IPS-18c (cell line): ENCODE data around the gene CYFIP2.

Experiments used
- H3K4me3 ChIP-seq: 2 replicates; pipeline ENCODE4 v1.7.0; 2013; ENCODE audit warnings: low read depth, mild to moderate bottlenecking, low read length, moderate library complexity; ENCODE audit not compliant: insufficient read depth
- H3K9me3 ChIP-seq: one replicate; pipeline ENCODE4 v1.6.1; 2013; ENCODE audit warnings: mild to moderate bottlenecking, low read length, moderate library complexity; ENCODE audit not compliant: control insufficient read depth, insufficient read depth

CYFIP2 gene

DNA sequence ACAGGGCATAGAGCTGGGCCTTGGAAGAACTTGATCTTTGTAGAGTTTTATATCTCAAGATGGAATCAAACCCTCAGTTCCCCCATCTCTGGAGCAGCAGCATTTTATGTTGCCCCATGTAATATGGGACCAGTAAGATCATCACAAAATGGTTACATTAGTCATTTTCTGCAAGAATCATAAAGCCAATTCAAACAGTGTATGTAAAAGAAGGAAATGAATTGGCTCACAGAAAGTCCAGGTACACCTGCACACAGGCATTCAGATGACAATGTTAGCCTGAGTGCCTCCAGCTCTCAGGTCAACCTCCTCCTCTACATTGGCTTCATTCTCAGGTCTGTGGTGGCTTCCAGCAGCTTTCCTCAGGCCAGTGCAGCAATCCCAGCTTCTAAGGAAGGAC, 35.1 kb downstream of the CYFIP2 start:
- Histone ChIP-seq H3K4me3 (no peak overlapping the region), H3K9me3 (no peaks in the 10 kb centered on the region)

DNA sequence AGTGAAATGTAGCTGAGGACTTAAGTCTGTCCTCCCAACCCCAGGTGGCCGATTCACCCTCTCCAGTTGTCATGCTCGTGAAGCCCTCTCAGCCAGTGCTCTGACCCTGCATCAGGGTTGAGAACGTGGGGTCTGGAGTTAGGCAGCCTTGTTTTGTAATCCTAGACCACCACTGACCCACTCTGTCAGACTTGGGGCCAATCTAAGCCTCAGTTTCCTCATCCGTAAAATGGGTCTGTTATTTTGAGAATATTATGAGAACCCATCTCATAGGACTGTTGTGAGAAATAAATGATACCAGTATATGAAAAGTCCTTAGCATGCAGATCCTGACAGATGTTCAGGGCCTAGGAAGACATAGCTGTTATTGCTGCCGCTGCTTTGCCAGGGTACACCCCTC, 37.1 kb downstream of the CYFIP2 start:
- Histone ChIP-seq H3K4me3 (no peak overlapping the region), H3K9me3 (no peaks in the 10 kb centered on the region)

- Histone ChIP-seq H3K9me3 (no peaks in the 10 kb centered on the region), H3K4me3 (no peak overlapping the region)
These were observed 37.9 kb downstream of the CYFIP2 start for GRCh38 chr5:157303667-157304327.

- no peak overlapping the region for H3K4me3 ChIP-seq
- no peaks in the 10 kb centered on the region for H3K9me3 ChIP-seq
These were observed 40.2 kb downstream of the CYFIP2 start for GRCh38 chr5:157306081-157306480.

GRCh38 chr5:157306692-157307471, 41.0 kb downstream of the CYFIP2 start:
- no peaks in the 10 kb centered on the region for H3K9me3 ChIP-seq
- H3K4me3 ChIP-seq = no peak overlapping the region

- Histone ChIP-seq H3K4me3 (no peak overlapping the region), H3K9me3 (no peaks in the 10 kb centered on the region)
These were observed 43.0 kb downstream of the CYFIP2 start for GRCh38 chr5:157308836-157309465.

DNA sequence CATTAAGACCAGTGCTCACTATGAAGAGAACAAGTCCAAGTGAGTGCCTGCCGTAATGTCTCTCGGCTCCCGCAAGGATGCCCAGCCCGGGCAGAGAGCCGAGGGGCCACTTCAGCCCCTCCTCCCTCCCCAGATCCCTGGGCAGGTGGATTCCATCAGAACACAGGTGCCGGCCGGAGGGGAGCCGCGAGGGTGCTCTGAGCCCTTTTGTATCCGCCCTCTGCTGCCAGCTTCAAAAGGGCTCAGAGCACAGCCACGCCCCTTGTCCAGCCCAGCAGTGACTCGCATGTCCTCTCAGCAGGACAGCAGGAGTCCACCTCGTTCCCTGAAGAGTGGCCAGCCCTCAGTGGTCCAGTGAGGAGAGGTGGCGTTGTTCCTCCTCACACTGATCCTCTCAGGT, 43.9 kb downstream of the CYFIP2 start:
- Histone ChIP-seq H3K4me3 (no peak overlapping the region), H3K9me3 (no peaks in the 10 kb centered on the region)

- H3K9me3 ChIP-seq = no peaks in the 10 kb centered on the region
- H3K4me3 ChIP-seq = no peak overlapping the region
These were observed 45.7 kb downstream of the CYFIP2 start for GRCh38 chr5:157311595-157311994.

GRCh38 chr5:157312492-157312891, 46.6 kb downstream of the CYFIP2 start:
- Histone ChIP-seq H3K9me3 (no peaks in the 10 kb centered on the region), H3K4me3 (no peak overlapping the region)

GRCh38 chr5:157322581-157322980, 56.7 kb downstream of the CYFIP2 start:
- Histone ChIP-seq H3K9me3 (no peaks in the 10 kb centered on the region), H3K4me3 (no peak overlapping the region)

- H3K9me3 ChIP-seq = no peaks in the 10 kb centered on the region
- H3K4me3 ChIP-seq = no peak overlapping the region
These were observed 57.3 kb downstream of the CYFIP2 start for GRCh38 chr5:157323107-157323706.

- no peak overlapping the region for H3K4me3 ChIP-seq
- H3K9me3 ChIP-seq = no peaks in the 10 kb centered on the region
These were observed 58.3 kb downstream of the CYFIP2 start for GRCh38 chr5:157324237-157324636.

DNA sequence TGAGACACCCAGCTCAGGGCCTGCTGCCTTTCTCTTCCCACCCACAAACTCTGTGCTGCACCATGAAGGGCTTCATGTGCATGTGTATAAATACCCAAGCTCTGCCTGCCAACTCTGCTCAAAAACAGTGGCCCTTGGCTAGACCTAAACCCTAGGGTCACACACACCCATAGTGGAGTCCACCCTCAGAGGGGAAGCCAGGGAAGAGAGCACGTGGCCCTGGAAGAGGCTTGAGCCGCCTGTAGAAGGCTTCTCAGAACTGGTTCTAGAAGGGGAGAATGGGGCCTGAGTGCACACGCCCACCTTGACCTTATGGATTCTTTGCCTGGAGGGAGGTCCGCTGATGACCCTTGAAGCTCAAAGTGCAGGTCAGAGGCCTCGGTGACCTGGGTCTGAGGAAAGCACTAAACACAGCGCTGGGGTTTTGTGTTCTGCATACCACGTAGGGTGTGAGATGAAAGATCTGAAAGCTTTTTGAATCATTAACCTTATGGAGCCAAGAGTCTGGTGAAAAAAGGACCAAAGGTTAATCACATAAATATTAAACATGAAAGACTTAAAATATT, 60.6 kb downstream of the CYFIP2 start:
- H3K4me3 ChIP-seq = no peak overlapping the region

DNA sequence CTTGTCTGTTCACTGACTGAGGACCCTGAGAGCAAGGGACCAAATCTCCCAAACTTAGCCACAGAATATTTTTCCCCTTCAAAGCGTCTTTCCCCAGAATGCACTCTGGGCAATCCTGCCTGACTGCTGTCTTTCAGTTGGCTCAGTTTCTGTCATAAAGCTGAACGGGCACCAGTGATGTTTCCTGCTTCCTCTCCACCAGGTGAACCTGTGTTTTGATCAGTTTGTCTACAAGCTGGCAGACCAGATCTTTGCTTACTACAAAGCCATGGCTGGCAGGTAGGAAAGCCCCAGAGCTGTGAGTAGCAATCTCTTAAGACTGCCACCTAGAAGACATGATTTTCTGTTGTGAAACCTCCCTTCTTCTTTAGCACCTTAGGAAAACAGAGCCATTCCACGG, 61.8 kb downstream of the CYFIP2 start:
- no peak overlapping the region for H3K4me3 ChIP-seq

More for the DNA sequence above, 60.6 kb downstream of the CYFIP2 start:
- H3K9me3 ChIP-seq = no peaks in the 10 kb centered on the region

GRCh38 chr5:157328277-157328912, 62.5 kb downstream of the CYFIP2 start:
- Histone ChIP-seq H3K4me3 (no peak overlapping the region), H3K9me3 (no peaks in the 10 kb centered on the region)

More for the DNA sequence above, 61.8 kb downstream of the CYFIP2 start:
- H3K9me3 ChIP-seq = no peaks in the 10 kb centered on the region

DNA sequence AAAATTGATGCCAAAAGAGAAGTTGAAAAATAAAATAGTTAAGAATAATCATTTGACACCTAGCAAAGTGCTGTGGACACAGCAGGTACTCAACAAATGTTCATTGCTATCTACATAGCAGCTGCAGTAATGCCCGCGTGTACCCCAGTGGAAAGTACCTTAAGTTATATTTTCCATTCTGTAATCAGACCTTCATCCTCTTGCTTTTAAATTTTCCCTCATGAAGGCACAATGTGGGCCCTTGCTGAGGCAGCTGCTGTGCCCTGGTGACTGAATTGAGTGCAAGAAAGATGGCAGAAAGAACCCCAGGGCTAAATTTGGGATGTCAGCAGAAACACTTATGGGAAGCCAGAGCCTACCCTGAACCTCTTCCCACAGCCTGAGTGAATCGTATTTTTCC, 65.9 kb downstream of the CYFIP2 start:
- H3K4me3 ChIP-seq = no peak overlapping the region
- H3K9me3 ChIP-seq = no peaks in the 10 kb centered on the region
